GM18907 (cell line): ENCODE data around the gene ABHD12B.

ENCODE experiments used
- ATAC-seq: cut with Tn5 transposase; IDR thresholded peaks from one replicate; pipeline ENCODE4 v1.9.1; 2021; ENCODE audit warnings: mild to moderate bottlenecking, moderate library complexity; ENCODE audit not compliant: unreplicated experiment

ABHD12B gene

GRCh38 chr14:50871914-50872732 lies at the start of gene ABHD12B:
ABHD12B (plus strand) TSS chr14:50872053; CDS start chr14:50872175, 122 bp downstream.
- ATAC-seq = no peak

GRCh38 chr14:50822501-50823042 lies 49.3 kb upstream of the ABHD12B start:
- ATAC-seq = no peak

GRCh38 chr14:50823051-50823761 lies 48.6 kb upstream of the ABHD12B start:
- peak; percentile 29 for ATAC-seq

GRCh38 chr14:50823762-50824636 lies 47.9 kb upstream of the ABHD12B start:
- ATAC-seq = peak; percentile 81

GRCh38 chr14:50825307-50825706 lies 46.5 kb upstream of the ABHD12B start:
- ATAC-seq = no peak

- ATAC-seq = no peak
Observed at GRCh38 chr14:50826681-50827080, 45.2 kb upstream of the ABHD12B start.

- ATAC-seq = no peak
Observed at GRCh38 chr14:50828721-50829488, 42.9 kb upstream of the ABHD12B start.

- ATAC-seq = peak; percentile 7
Observed at GRCh38 chr14:50829489-50830043, 42.3 kb upstream of the ABHD12B start.

- ATAC-seq = peak; percentile 51
Observed at GRCh38 chr14:50830044-50830931, 41.6 kb upstream of the ABHD12B start.

- peak; percentile 78 for ATAC-seq
Observed at GRCh38 chr14:50830932-50831725, 40.7 kb upstream of the ABHD12B start, which contains the start of gene NIN. NIN (minus strand) TSS chr14:50831162; CDS start chr14:50822056, 9,106 bp downstream.

GRCh38 chr14:50831726-50832168 lies 40.1 kb upstream of the ABHD12B start:
- ATAC-seq = no peak

GRCh38 chr14:50832935-50833630 lies 38.8 kb upstream of the ABHD12B start:
- no peak for ATAC-seq

- ATAC-seq = no peak
Observed at GRCh38 chr14:50834802-50835276, 37.0 kb upstream of the ABHD12B start.

GRCh38 chr14:50835280-50835679 lies 36.6 kb upstream of the ABHD12B start:
- no peak for ATAC-seq

GRCh38 chr14:50836515-50836914 lies 35.3 kb upstream of the ABHD12B start:
- no peak for ATAC-seq

GRCh38 chr14:50837271-50837670 lies 34.6 kb upstream of the ABHD12B start:
- ATAC-seq = no peak

- no peak for ATAC-seq
Observed at GRCh38 chr14:50837850-50838470, 33.9 kb upstream of the ABHD12B start.
